GM19099 (cell line): Measurements from ENCODE around the gene GNG14.

Source experiments
- POLR2A ChIP-seq: IDR thresholded peaks from 3 replicates; pipeline ENCODE4 v1.6.1; 2011; ENCODE audit warnings: low read depth; ENCODE audit not compliant: insufficient read length; ENCODE audit errors: extremely low read depth

The GNG14 gene

DNA sequence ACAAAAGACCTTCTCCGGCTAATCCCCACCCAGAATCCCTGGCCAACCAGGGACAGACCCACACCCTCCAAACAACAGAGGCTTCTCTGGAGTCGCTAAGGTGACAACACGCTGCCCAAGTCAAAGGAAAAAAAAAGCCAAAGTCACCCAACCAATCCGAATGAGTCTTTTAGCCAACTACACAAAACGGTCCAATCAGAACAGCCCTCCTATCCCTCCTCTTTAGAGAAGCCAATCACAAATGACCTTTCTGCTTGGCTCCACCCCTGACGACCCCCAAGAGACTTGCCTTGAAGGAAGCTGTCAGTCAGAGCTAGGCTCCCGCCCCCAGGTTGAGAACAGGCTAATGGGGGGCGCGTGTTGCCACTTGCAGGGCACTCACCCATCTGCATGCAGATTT, 15.2 kb downstream of the GNG14 start:
- TF ChIP-seq POLR2A, result no peak

DNA sequence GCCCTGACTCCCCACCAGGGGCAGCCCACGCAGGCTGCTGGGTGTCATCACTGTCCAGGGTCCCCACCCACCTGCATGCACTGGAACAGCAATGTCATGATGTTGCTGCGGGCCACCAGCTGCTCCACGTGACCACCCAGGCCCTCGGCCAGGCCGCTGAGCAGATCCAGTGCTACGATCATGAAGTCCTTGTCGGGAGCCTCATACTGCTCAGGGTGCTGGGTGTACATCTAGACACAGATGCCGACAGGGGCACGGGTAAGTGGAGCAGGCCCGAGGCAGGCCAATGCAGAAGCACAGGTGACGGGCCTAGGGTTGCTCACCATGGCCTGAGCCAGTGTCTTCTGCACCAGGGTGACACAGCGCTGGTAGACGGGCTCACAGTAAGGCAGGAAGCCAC, 17.4 kb downstream of the GNG14 start:
- no peak for TF ChIP-seq POLR2A

DNA sequence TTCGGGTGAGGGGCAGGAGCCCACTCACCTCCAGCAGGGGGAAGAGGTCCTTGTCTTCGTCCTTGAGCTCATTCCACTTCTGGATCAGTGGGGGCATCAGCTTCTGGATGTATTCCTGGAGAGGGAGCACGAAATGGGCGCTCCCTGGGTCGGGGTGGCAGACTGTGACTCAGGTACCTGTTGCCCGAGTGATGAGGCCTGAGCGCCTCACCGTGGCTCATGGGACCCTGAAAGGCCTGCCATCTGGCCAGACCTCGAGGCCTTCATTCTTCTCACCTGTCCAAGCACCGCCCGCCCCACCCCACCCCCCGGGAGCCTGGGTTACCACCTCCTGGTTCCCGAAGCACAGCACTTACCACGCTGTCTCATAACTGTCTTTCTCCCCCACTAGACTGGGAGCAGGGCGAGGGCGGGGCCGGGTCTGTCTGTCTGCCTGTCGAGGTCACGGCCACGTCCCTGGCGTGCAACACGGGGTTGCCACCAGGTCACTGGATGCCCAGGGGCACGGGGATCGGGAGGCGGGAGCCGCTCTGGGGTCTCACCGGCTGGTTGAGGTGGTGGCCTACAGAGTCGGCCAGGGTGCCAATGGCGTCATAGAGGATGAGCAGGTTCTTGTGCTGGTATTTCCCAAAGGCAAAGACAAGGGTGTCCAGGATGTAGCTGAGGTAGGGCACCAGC, 18.0 kb downstream of the GNG14 start:
- no peak for TF ChIP-seq POLR2A

DNA sequence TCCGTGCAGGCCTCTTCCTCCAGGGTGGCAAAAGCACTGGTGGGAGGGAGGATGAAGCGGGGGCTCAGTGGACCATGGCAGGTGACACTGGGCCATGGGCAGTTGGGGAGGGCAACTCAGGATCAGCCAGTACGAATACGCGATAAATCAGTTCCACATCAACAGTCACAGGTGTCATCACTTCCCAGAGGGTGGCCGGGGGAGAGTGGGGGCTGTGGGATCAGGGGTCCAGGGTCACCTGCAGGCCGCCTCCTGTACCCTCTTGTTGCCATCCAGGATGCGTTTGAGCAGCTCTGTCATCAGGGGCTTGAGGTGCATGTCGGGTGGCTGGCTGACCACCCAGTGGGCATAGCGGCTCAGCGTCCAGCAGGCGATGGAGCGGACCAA, 18.5 kb downstream of the GNG14 start:
- no peak for TF ChIP-seq POLR2A

DNA sequence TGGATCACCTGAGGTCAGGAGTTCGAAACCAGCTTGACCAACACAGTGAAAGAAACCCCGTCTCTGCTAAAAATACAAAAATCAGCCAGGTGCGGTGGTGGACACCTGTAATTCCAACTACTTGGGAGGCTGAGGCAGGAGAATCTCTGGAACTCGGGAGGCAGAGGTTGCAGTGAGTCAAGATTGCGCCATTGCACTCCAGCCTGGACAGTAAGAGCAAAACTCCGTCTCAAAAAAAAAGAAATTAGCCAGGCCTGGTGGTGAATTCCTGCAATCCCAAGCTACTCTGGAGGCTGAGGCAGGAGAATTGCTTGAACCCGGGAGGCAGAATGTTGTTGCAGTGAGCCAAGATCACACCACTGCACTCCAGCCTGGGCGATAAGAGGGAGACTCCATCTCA, 20.8 kb downstream of the GNG14 start:
- no peak for TF ChIP-seq POLR2A

DNA sequence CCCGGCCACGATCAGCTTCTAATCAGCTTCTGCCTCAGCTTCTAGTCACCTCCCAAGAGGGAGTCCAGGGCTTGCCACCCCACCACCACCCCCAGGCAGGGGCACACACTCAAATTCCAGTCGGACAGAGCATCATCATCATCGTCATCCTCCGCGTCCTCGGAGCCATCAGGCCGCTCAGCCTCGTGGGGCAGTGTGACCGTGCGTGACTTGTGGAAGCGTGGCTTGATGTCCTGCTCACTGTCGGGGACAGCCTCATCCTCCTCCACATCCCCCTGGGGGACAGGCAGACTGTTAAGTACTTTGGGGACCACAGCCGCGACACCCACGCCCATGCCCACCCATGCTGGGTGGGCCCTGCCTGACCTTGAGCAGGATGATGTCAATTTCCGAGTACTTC, 23.4 kb downstream of the GNG14 start:
- TF ChIP-seq POLR2A, result no peak

DNA sequence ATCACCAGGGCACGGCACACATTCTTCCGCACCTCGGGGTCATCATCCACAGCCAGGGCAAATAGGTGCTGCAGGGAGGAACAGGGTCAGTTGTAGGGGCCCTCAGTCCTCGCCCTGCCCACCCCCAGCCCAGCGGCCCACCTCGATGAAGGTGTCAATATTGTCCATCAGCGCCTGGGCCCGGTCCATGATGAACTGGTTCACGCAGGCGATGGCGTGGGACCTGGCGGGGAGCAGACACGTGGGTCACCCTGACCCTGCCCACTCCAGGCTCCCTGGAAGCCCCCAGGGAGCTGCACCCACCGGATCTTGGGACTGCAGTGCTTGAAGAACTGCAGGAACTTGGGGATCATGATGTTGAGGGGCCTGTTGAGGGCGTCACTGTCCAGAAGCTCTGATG, 27.3 kb downstream of the GNG14 start:
- TF ChIP-seq POLR2A, result no peak

DNA sequence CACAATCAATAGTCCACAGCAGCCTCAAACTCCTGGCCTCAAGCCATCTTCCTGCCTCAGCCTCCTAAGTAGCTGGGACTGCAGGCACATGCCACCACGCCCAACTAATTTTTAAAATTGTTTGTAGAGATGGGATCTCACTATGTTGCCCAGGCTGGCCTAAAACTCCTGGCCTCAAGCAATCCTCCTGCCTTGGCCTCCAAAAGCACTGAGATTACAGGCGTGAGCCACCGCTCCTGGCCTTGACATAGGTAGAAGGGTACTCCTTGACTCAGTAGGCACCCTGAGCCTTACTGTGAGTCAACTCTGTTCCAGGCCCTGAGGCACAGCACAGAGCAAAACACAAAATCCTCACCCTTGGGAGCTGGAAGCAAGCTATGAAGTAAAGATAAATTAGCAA, 28.1 kb downstream of the GNG14 start:
- no peak for TF ChIP-seq POLR2A

DNA sequence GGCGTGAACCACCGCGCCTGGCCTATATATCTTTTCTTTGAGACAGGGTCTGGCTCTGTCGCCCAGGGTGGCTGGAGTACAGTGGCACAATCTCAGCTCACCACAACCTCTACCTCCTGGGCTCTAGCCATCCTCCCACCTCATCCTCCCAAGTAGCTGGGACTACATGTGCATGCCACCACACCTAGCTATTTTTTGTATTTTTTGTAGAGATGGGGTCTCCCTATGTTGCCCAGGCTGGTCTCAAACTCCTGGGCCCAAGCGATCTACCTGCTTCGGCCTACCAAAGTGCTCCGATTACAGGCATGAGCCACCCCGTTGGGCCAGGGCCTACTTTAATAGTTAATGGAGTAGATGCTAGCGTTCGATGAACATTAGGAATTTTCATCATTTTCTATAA, 32.5 kb downstream of the GNG14 start:
- TF ChIP-seq POLR2A, result no peak

DNA sequence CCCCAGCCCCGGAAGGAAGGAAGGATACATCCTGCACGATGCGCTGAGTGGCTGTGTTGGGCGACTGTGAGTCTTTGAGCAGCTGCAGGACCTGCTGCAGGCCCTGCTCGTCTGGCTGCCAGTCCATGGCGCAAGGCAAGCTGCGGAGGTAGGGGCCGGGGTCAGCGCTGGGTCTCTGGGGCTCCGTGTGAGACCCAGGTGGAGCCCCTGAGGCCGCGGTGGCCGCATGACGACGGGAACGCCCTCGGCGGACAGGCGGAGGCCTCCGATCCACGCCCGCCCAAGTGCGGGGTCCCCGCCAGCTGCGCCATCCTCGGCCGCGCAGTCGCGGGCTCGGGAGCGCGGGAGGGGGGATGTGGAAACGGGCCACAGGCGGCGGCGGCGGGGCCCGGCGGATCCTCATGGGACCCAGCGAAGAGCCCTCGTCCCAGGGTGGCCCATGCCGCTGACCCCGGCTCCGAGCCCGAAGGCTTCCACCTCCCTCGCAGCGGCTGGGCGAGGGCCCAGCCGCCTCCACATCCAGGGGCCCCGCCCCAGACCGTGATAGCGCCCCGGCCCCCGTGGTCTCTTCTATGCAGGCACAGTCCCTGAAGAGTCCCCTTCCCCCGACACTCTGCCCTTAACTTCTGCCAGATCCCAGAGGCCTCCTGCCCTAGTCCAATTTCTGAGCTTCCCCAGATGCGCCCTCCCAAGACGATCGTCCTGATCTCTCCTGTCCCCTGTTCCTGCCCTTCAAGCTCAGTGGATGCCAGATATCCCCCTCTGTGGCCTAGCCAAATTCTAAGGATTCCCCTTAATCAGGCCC, 33.3 kb downstream of the GNG14 start:
- TF ChIP-seq POLR2A, result no peak

DNA sequence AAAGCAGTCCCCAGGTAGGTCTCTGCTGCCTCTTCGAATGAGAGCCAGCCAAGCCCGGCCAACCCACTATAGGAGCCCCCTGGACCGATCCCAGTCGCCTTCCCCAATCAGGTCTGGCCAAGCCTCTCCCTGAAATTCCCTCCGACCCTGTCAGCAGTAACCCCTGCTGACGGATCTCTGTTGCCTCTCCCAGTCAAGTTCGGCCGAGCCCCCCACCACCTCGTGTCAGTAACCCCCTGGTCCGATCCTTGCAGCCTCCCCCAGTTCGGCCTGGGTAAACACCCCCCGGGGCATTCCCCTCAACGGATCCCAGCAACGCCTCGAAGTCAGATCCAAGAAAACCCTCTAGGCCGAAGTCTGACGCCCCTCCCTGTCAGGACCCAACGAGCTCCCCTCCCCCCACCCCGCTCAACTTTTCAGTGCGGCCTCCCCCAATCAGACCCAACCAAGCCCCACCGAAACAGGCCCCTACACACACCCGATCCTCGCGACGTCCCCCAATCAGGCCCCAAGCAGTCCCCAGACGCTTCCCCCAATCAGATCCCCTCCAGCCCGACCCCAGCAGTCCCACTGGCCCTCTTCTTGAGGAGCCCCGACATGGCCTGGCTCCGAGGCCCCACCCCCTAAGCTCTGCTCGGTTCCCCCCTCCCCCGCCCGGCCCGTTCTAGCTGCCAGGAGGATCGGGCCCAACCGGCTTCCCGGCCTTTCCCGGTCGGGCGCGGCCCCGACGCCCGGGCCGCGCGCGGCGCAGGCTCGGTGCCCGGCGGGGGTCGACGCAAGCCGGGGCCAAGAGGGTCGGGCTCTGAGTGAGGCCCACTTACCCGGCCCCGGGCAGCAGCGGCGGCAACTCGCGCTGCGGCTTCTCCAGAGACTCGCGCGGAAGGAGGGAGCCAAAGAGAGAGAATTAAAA, 34.1 kb downstream of the GNG14 start:
- no peak for TF ChIP-seq POLR2A

DNA sequence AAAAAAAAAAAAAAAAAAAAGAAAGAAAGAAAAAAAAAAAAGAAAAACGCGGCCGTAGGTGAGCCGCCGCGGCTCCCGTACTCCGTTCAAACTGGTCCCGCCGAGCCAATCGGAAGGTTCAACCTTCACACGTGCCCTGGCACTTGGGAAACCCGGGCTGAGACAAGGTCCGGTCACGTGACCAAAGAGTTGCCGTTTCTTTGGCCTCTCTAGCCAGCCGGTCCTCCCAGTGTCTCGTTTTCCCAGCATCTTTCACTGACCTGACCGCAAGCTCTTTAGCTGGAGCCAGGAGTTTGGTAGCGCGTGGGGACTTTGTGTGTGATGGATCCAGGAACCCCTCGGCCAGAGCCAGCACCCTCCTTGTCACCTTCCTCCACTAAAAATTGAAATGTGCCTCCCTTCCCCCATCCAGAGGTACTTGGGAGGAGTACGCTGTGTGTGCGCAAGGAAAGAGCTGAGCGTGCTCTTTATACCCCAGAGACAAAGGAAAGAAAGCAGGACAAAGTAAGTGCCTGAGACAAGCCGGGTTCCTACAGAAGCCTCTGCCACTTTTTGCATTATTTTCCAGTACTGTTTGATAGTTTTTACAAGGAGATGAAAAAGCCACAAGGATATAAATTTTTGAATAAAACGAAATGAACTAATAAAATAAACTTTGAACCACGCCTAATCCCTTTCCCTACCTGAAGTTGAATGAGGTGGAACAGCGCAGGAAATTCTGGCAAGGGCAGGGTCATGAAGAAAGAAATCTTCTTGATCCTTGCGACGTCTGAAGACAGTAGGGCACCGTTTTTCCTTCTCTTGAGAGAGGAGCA, 35.0 kb downstream of the GNG14 start:
- peak; percentile 56 for TF ChIP-seq POLR2A

DNA sequence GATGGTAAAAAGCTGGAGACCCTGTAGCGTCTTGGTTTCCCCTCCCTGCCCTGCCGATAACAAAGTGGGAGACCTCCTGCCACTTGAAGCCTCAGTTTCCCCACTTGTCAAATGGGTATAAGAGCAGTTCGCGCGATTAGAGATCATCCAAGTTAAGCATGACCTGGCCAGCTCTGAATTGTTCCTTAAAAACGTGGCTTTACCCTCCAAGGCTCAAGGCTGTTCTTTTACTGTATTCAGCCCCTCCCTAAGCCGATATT, 35.5 kb downstream of the GNG14 start:
- TF ChIP-seq POLR2A, result no peak

DNA sequence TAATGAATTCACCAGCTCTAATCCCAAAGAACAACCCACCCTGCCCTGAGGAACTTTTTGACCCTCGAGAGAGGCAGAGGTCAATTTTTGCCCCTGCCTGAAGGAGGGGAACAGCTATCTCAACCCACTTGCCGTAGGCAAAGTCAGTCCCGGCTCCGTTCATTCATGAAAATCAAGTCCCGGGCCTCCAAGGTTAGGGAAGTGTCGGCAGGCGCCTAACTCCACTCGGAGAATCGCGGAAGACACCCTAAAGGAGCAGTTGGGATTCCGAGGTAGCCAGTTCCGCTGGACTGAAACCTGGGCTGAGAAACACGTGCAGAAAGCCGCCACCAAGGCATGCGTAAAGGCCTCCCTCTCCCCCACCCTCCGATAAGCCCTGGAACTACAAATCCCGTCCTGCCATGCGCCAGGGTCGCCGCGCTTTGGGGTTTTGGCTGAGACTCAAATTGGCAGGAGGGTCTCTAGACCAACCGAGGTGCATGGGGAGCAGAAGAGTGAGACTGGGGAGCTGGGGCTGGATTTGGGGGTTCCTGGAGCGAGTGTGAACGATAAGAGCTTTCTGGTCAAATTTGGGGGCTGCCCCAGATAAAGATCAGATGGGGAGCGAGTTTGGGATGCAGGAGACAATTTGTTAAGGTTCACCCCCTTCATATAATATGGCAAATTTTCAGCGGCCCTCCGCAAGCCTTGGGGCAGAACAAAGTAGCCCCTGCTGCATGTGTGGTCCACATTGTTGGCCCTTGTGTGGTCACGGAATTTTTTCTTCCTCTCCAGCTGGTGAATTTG, 36.0 kb downstream of the GNG14 start, which contains the start of gene TNPO2:
Gene TNPO2 (minus strand): TSS at position 292 of the 786 bp plus-strand sequence. CDS start 2,955 bp downstream, outside the sequence.
- peak; percentile 70 for TF ChIP-seq POLR2A
